Muscle of leg (tissue), 11 donors: ENCODE data around the gene TLE7. TPM values are rescaled to one million over a fixed set of nuclear protein-coding genes. Genes with fewer than 3 reads are reported as not detected.

ENCODE experiments used
- DNase-seq: peaks from one replicate; pipeline ENCODE4 v3.0.0; 2013
- H3K27ac ChIP-seq: one replicate; pipeline ENCODE4 v1.5.1; 2013; ENCODE audit warnings: mild to moderate bottlenecking, low read length, control low read depth
- H3K27me3 ChIP-seq: one replicate; pipeline ENCODE4 v1.6.1; 2013; ENCODE audit warnings: low read length; ENCODE audit not compliant: control insufficient read depth, insufficient read depth
- H3K36me3 ChIP-seq: one replicate; pipeline ENCODE4 v1.6.1; 2013; ENCODE audit warnings: low read length; ENCODE audit not compliant: control insufficient read depth, insufficient read depth
- H3K4me1 ChIP-seq: one replicate; pipeline ENCODE4 v1.6.1; 2013; ENCODE audit warnings: low read length; ENCODE audit not compliant: control insufficient read depth, insufficient read depth
- H3K4me3 ChIP-seq: one replicate; pipeline ENCODE4 v1.5.1; 2013; ENCODE audit warnings: low read length, control low read depth
- H3K9me3 ChIP-seq: replicated peaks from 2 replicates; pipeline ENCODE4 v1.6.1; 2013; ENCODE audit warnings: low read depth, low read length; ENCODE audit not compliant: control insufficient read depth
- WGBS: methylation state at CpG from one replicate; pipeline ENCODE4 v1.1.5; 2013; ENCODE audit warnings: missing lambda C conversion rate; ENCODE audit not compliant: insufficient coverage; 5-methylcytosine and 5-hydroxymethylcytosine counted together
- polyA plus RNA-seq, 8 donors: library from polyadenylated mRNA; unstranded; fragments of 120-200 nt; gene quantifications; one replicate each; pipeline versions ENCODE4 v1.2.1 to v1.2.3, GENCODE V29; 2013; ENCODE audit warnings: inconsistent platforms in 1 of 8, low replicate concordance in 1 of 8; ENCODE audit not compliant: insufficient read length in 8 of 8, insufficient read depth in 1 of 8
- total RNA-seq: library from RNA; stranded (reverse); fragments of 120-200 nt; gene quantifications from one replicate; pipeline ENCODE4 v1.2.4, GENCODE V29; 2013

TLE7 gene
- total and polyA plus RNA-seq, 9 donors, result not detected

GRCh38 chr16:71406316-71406715 lies 35.5 kb downstream of the TLE7 start:
- Histone ChIP-seq H3K27ac (no peak overlapping the region), H3K9me3 (no peaks in the 10 kb centered on the region), H3K4me1 (no peaks in the 10 kb centered on the region), H3K4me3 (no peak overlapping the region), H3K27me3 (no peaks in the 10 kb centered on the region), H3K36me3 (no peaks in the 10 kb centered on the region)
- WGBS, result 84% methylated on average over 3 of the region's 5 CpGs
- DNase-seq, result no peak

DNA sequence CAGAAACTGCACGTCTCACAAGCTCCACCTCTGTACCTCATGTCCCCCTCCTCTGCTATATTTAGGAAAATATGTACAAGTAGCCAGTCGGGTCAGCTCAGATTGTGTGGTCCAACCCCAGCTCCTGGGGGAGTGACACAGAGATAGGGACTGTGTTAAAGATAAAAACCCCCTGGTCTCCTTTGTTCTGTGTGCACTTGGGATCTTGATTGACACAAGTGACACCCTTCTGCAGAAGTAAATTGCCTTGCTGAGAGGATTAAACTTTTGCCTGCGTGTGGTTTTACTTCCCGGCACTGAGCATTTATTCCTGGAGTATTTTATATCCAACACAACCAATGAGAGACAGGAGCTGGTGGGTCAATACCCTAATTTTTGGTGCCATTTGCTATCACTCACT lies 37.5 kb downstream of the TLE7 start:
- H3K4me3 ChIP-seq, result no peak overlapping the region
- no CpG with 5 or more reads among the region's 4 CpGs for WGBS
- H3K27me3 ChIP-seq, result no peaks in the 10 kb centered on the region
- H3K36me3 ChIP-seq, result no peaks in the 10 kb centered on the region
- no peak overlapping the region for H3K27ac ChIP-seq
- H3K4me1 ChIP-seq, result no peaks in the 10 kb centered on the region
- H3K9me3 ChIP-seq, result no peaks in the 10 kb centered on the region
- DNase-seq, result no peak

- H3K27me3 ChIP-seq, result no peaks in the 10 kb centered on the region
- WGBS, result 75% methylated on average over 11 of the region's 11 CpGs
Measured at GRCh38 chr16:71402674-71403073, 39.2 kb downstream of the TLE7 start.

GRCh38 chr16:71402007-71402406 lies 39.8 kb downstream of the TLE7 start:
- no peaks in the 10 kb centered on the region for H3K4me1 ChIP-seq
- H3K9me3 ChIP-seq, result no peaks in the 10 kb centered on the region
- no peak overlapping the region for H3K27ac ChIP-seq
- no peaks in the 10 kb centered on the region for H3K27me3 ChIP-seq
- DNase-seq, result no peak
- no peak overlapping the region for H3K4me3 ChIP-seq
- H3K36me3 ChIP-seq, result no peaks in the 10 kb centered on the region
- 45% methylated on average over 5 of the region's 6 CpGs for whole genome bisulfite sequencing

More at GRCh38 chr16:71402674-71403073, 39.2 kb downstream of the TLE7 start:
- no peaks in the 10 kb centered on the region for H3K9me3 ChIP-seq
- H3K36me3 ChIP-seq, result no peaks in the 10 kb centered on the region
- H3K4me1 ChIP-seq, result no peaks in the 10 kb centered on the region
- H3K27ac ChIP-seq, result no peak overlapping the region
- DNase-seq, result no peak
- H3K4me3 ChIP-seq, result no peak overlapping the region

DNA sequence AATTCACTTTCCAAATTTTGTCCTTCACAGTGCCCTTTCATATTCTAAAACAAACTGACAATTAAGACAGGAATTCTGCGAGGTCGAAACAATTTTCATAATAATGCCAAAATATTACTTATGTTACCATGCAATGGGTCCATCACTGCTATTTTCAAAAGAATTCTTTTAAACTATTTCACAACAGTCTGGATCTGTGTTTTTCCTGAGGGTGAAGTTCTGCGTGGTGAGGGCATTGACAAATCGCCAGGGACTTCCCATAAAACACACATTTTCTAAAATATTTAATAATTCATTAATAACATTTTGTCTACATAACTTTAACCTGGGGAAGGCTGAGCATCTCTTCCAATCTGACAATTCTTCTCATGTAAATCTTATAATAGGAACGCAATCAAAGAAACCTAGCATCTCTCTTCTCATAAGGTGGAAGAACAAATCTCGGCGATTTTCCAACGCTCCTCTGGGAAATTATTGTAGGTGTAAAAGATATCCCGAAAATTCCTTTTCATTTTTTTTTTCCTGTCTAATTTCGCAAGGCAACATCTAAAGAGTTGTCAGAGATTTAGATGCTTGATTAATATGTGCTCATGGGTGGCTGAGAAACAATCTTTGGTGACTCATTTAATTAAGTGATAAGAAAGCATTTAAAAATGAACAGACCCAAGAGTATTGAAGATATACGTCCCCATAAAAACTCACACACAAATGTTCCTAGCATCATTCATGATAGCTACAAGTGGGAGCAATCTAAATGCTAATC lies 41.9 kb downstream of the TLE7 start:
- H3K9me3 ChIP-seq, result no peaks in the 10 kb centered on the region
- WGBS, result no CpG with 5 or more reads among the region's 11 CpGs
- H3K27me3 ChIP-seq, result peaks cover 3% of the 10 kb centered on the region
- H3K4me3 ChIP-seq, result no peak overlapping the region
- no peaks in the 10 kb centered on the region for H3K4me1 ChIP-seq
- DNase-seq, result no peak
- H3K27ac ChIP-seq, result no peak overlapping the region
- no peaks in the 10 kb centered on the region for H3K36me3 ChIP-seq

GRCh38 chr16:71396594-71396993 lies 45.3 kb downstream of the TLE7 start:
- DNase-seq, result no peak
- Histone ChIP-seq H3K27me3 (peaks cover 3% of the 10 kb centered on the region), H3K36me3 (no peaks in the 10 kb centered on the region), H3K9me3 (no peaks in the 10 kb centered on the region), H3K27ac (no peak overlapping the region), H3K4me1 (no peaks in the 10 kb centered on the region), H3K4me3 (no peak overlapping the region)
- WGBS, result 62% methylated on average over 10 of the region's 10 CpGs

- no peaks in the 10 kb centered on the region for H3K9me3 ChIP-seq
- WGBS, result 100% methylated on average over 1 of the region's 7 CpGs
Measured at GRCh38 chr16:71389330-71389729, 52.5 kb downstream of the TLE7 start.

DNA sequence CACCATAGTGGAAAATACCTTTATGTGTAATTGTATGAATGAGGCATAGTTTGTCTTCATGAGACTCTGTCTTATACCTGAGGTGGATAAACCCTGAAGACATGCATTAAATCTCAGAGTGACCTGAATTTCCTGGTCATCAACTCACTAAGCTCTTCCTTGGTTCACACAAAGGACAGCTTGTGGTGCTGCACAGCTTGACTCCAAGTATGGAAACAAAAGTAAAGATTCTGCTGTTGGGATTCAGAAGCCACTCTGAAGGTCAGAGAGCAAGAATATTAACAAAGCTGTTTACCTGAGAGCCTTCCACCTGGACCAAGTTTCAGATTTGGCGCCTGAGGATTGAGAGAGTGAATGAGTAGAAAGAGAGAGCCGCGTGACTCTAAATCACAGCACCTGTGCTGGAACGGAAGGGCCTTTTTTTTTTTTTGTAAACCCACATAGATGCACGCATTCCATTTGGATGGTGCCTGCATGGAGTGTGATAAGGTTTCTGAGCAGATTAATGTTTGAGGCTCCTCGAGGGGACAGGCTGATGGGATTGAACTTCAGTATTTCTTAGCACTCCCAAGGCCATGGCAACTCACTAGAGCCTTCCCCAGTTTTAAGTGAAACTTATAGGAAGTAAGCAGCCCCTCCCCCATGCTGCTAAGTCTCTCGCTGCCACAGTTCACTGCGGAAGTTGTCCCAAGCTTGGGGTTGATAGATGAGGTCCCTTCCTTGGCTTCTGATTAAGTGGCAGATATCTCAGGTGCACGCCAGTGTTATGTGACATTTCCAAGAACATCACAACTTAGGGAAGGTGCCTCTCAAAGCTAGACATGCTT lies 54.6 kb downstream of the TLE7 start:
- Histone ChIP-seq H3K36me3 (no peaks in the 10 kb centered on the region), H3K9me3 (no peaks in the 10 kb centered on the region), H3K4me3 (no peak overlapping the region), H3K4me1 (no peaks in the 10 kb centered on the region), H3K27ac (no peak overlapping the region), H3K27me3 (no peaks in the 10 kb centered on the region)
- 24% methylated on average over 5 of the region's 9 CpGs for WGBS
- no peak for DNase-seq

More at GRCh38 chr16:71389330-71389729, 52.5 kb downstream of the TLE7 start:
- no peak overlapping the region for H3K4me3 ChIP-seq
- no peaks in the 10 kb centered on the region for H3K4me1 ChIP-seq
- no peaks in the 10 kb centered on the region for H3K27me3 ChIP-seq
- H3K36me3 ChIP-seq, result no peaks in the 10 kb centered on the region
- no peak overlapping the region for H3K27ac ChIP-seq
- DNase-seq, result no peak

DNA sequence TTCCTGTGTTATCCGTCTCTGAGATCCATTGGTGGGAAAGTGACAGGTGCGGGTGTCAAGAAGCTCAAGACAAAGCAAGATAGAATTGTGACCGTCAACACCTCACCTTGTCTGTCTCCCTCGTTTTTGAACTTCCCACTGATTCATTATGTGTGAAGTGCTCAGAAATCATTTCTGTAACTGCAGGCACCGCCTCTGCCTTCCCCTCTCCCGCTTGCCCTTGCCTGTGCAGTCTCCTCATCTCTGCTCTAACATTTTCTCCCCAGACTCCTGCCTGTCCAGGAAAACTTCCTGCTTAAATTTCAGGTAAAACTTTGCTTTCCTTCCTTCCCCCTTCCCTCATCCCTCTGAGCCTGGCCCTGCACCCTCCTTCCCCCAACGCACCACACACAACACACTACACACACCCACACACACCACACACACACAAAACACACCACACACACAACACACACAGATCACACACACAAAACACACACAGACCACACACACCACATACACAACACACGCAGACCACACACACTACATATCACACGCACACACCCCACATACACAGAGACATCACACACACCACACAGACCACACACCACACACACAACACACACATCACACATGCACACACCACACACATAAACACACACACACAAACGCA lies 57.7 kb downstream of the TLE7 start:
- 45% methylated on average over 5 of the region's 10 CpGs for WGBS
- no peak overlapping the region for H3K27ac ChIP-seq
- no peak overlapping the region for H3K4me3 ChIP-seq
- H3K9me3 ChIP-seq, result no peaks in the 10 kb centered on the region
- no peaks in the 10 kb centered on the region for H3K4me1 ChIP-seq
- DNase-seq, result no peak
- no peaks in the 10 kb centered on the region for H3K36me3 ChIP-seq
- H3K27me3 ChIP-seq, result no peaks in the 10 kb centered on the region
